Fibroblast of lung (primary cell): Measurements from ENCODE around the gene PSMD10. TPM values are rescaled to one million over a fixed set of nuclear protein-coding genes. Genes with fewer than 3 reads are reported as not detected.
A peak's percentile ranks its signal among the peaks of the same experiment; 100 is the strongest.

ENCODE experiments used
- DNase-seq, 2 donors: peaks; one replicate each; pipeline versions ENCODE4 v3.0.0 to v3.0.0-alpha.2; 2010; ENCODE audit warnings: low read depth in 2 of 2
- H2AFZ ChIP-seq: 2 replicates; pipeline ENCODE4 v1.5.1; 2012; ENCODE audit warnings: low read length, control low read depth, inconsistent platforms
- H3K27ac ChIP-seq: 2 replicates; pipeline ENCODE4 v1.5.1; 2011; ENCODE audit warnings: low read length, control low read depth; ENCODE audit not compliant: insufficient read depth
- H3K27me3 ChIP-seq: 2 replicates; pipeline ENCODE4 v1.5.1; 2011; ENCODE audit warnings: mild to moderate bottlenecking, low read length; ENCODE audit not compliant: control insufficient read depth, insufficient read depth
- H3K36me3 ChIP-seq: 2 replicates; pipeline ENCODE4 v1.5.1; 2011; ENCODE audit warnings: low read length; ENCODE audit not compliant: control insufficient read depth, insufficient read depth
- H3K4me1 ChIP-seq: 2 replicates; pipeline ENCODE4 v1.5.1; 2011; ENCODE audit warnings: low read length; ENCODE audit not compliant: control insufficient read depth, insufficient read depth; ENCODE audit errors: extremely low read depth
- H3K4me2 ChIP-seq: 2 replicates; pipeline ENCODE4 v1.5.1; 2011; ENCODE audit warnings: low read length, control low read depth; ENCODE audit not compliant: insufficient read depth; ENCODE audit errors: extremely low read depth
- H3K4me3 ChIP-seq, 4 experiments: fragments of 200-600 bp in 1 of 4; sonication (generic) in 1 of 4; replicated peaks in 1 of 4; 2 replicates each; pipeline ENCODE4 v1.5.1; 2011 to 2016; ENCODE audit warnings: low read length in 4 of 4, low read depth in 3 of 4, mild to moderate bottlenecking in 3 of 4, control low read depth in 2 of 4, inconsistent platforms in 1 of 4, mixed read lengths in 1 of 4; ENCODE audit not compliant: insufficient read depth in 1 of 4; ENCODE audit errors: control extremely low read depth in 1 of 4
- H3K79me2 ChIP-seq: 2 replicates; pipeline ENCODE4 v1.5.1; 2012; ENCODE audit warnings: mild to moderate bottlenecking, low read length, inconsistent platforms; ENCODE audit not compliant: control insufficient read depth, insufficient read depth
- H3K9ac ChIP-seq: 2 replicates; pipeline ENCODE4 v1.5.1; 2011; ENCODE audit warnings: mild to moderate bottlenecking, low read length, control low read depth; ENCODE audit not compliant: insufficient read depth
- H3K9me3 ChIP-seq: 2 replicates; pipeline ENCODE4 v1.5.1; 2012; ENCODE audit warnings: low read depth, low read length; ENCODE audit not compliant: control insufficient read depth, insufficient read depth
- H4K20me1 ChIP-seq: 2 replicates; pipeline ENCODE4 v1.5.1; 2011; ENCODE audit warnings: low read length; ENCODE audit not compliant: control insufficient read depth, insufficient read depth; ENCODE audit errors: extremely low read depth
- CTCF ChIP-seq, 2 donors: IDR thresholded peaks in 1 of 2; conservative IDR thresholded peaks in 1 of 2; 1 replicate in 1 of 2; 2 replicates in 1 of 2; pipeline ENCODE4 v1.5.1; 2011 to 2012; ENCODE audit warnings: low read length in 2 of 2, control low read depth in 1 of 2, inconsistent platforms in 1 of 2, low read depth in 1 of 2, mild to moderate bottlenecking in 1 of 2
- EZH2 ChIP-seq: IDR thresholded peaks from 2 replicates; pipeline ENCODE4 v1.5.1; 2012; ENCODE audit warnings: low read length, control low read depth, mild to moderate bottlenecking; ENCODE audit errors: missing control alignments
- polyA plus RNA-seq, 2 donors: library from polyadenylated mRNA; depleted of rRNA in 1 of 2; stranded (reverse) in 1 of 2; unstranded in 1 of 2; fragments of >200 nt; gene quantifications; 2 replicates each; pipeline ENCODE4 v1.2.1, GENCODE V29; 2011 to 2012; ENCODE audit warnings: missing spikeins in 1 of 2
- total RNA-seq: library from RNA; depleted of rRNA; stranded (reverse); fragments of >200 nt; gene quantifications from 2 replicates; pipeline ENCODE4 v1.2.1, GENCODE V29; 2014

PSMD10 gene
- total and polyA plus RNA-seq, 2 donors (not counting 1 experiment from before 2014, with no cell fraction given) = 72.7 to 102 TPM

- no peaks in the 10 kb centered on the region for H3K9me3 ChIP-seq
- H3K27ac ChIP-seq = no peak overlapping the region
- no peak overlapping the region for H3K4me2 ChIP-seq
- H3K4me3 ChIP-seq = no peak overlapping the region
- TF ChIP-seq EZH2 (no peak), CTCF (conservative IDR thresholded peaks at IDR 0.05 in 1 of 2, IDR thresholded peaks at IDR 0.05 in 1 of 2; ENCODE audit: low read depth in 1 of 2, low read length in 2 of 2) (no peak)
- no peak overlapping the region for H2AFZ ChIP-seq
- H3K4me1 ChIP-seq = no peaks in the 10 kb centered on the region
- H3K27me3 ChIP-seq = no peaks in the 10 kb centered on the region
- no peaks in the 10 kb centered on the region for H4K20me1 ChIP-seq
- H3K79me2 ChIP-seq = no peaks in the 10 kb centered on the region
- peak in 1 of 2 donors; percentile 29 for DNase-seq
- no peak overlapping the region for H3K9ac ChIP-seq
- no peaks in the 10 kb centered on the region for H3K36me3 ChIP-seq
Observed at GRCh38 chrX:108123591-108124366, 32.4 kb upstream of the PSMD10 start.

GRCh38 chrX:108122748-108123147, 31.4 kb upstream of the PSMD10 start:
- no peaks in the 10 kb centered on the region for H3K4me1 ChIP-seq
- no peaks in the 10 kb centered on the region for H3K36me3 ChIP-seq
- H3K9ac ChIP-seq = no peak overlapping the region
- no peaks in the 10 kb centered on the region for H4K20me1 ChIP-seq
- no peak overlapping the region for H3K4me2 ChIP-seq
- no peaks in the 10 kb centered on the region for H3K9me3 ChIP-seq
- no peaks in the 10 kb centered on the region for H3K27me3 ChIP-seq
- H3K27ac ChIP-seq = no peak overlapping the region
- H2AFZ ChIP-seq = no peak overlapping the region
- H3K79me2 ChIP-seq = no peaks in the 10 kb centered on the region
- peak; percentile 29 to 75 for DNase-seq
- TF ChIP-seq EZH2 (no peak), CTCF (conservative IDR thresholded peaks at IDR 0.05 in 1 of 2, IDR thresholded peaks at IDR 0.05 in 1 of 2; ENCODE audit: low read depth in 1 of 2, low read length in 2 of 2) (no peak)
- H3K4me3 ChIP-seq = no peak overlapping the region

- Histone ChIP-seq H3K4me3 (no peak overlapping the region), H2AFZ (no peak overlapping the region), H3K27me3 (no peaks in the 10 kb centered on the region), H3K4me1 (no peaks in the 10 kb centered on the region), H3K9ac (no peak overlapping the region), H3K36me3 (no peaks in the 10 kb centered on the region), H4K20me1 (no peaks in the 10 kb centered on the region), H3K9me3 (no peaks in the 10 kb centered on the region), H3K27ac (no peak overlapping the region), H3K79me2 (no peaks in the 10 kb centered on the region), H3K4me2 (no peak overlapping the region)
- TF ChIP-seq CTCF (conservative IDR thresholded peaks at IDR 0.05 in 1 of 2, IDR thresholded peaks at IDR 0.05 in 1 of 2; ENCODE audit: low read depth in 1 of 2, low read length in 2 of 2) = no peak
- no peak for TF ChIP-seq EZH2
- DNase-seq = no peak
Observed at GRCh38 chrX:108121291-108121690, 29.9 kb upstream of the PSMD10 start.
